ENCODE measurements around the gene SPATS2L.

Gene SPATS2L

DNA sequence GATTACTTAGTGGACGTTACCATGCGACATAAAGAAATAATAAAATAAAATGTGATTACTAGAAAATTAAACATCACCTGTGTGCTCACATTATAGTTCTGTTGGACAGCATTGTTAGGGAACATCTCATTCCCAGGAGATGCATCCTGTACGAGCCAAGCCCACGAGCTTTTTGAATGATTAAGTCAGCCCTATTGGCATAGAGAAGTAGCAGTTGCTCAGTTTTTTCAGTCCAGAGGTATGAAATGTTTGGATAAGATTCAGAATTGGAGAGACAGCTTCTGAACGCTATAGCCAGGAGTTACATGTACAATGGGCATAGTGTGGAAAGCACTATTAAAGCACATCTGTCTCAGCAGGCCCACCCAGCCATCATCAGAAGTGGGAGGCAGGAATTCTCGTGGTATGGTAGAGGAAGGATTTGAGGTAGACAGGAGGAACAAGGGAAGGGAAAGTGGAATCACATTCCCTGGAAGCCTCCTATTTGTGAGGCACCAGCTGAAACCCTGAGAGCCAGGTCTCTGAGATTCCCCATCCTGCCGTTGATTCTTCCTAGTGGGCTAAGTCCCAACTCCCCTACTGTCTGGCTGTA, 8.6 kb downstream of the SPATS2L start:
- TF ChIP-seq CTCF (IDR thresholded peaks at IDR 0.05): no peak

DNA sequence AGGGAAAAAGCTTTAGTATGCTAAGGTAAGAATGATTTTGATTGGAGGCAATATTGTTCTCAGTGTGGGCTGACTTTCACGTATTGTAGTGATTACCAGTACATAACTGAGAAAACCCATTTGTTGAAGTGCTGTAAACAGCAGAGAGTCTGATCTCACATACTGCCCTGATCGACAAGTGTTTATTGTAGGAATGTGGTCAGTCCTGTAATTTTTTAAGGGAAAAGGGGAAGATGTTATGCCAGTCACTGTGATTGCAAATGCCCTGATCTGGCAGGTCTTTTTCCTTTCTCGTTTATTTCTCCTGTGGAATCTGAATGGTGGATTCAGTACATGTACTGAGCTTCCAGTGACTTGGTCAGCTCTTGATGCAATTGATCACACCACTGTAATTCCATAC, 11.5 kb downstream of the SPATS2L start:
- no peak for TF ChIP-seq CTCF (IDR thresholded peaks at IDR 0.05)

- no peak for TF ChIP-seq CTCF (IDR thresholded peaks at IDR 0.05)
Observed at GRCh38 chr2:200318940-200319435, 12.5 kb downstream of the SPATS2L start.

GRCh38 chr2:200319548-200320337, 13.2 kb downstream of the SPATS2L start:
- TF ChIP-seq CTCF (IDR thresholded peaks at IDR 0.05): no peak

DNA sequence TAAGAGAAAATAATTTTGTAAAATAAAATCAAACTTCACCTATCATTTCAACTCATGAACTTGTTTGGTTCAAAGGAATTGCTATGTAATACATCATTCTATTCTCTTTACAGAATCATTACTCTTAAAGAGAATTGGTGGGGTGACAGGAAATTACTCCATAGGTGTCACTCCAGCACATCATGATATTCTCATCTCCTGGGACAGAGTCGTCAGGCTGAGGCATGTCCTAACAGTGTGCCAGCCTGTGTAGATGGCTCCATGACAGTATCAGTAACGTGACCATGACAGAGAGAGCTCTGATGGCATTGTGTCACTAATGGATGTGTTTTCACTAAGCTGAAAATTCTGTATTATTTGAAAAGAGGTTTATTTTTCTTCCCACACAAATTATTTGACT, 13.9 kb downstream of the SPATS2L start:
- TF ChIP-seq CTCF (IDR thresholded peaks at IDR 0.05): no peak

DNA sequence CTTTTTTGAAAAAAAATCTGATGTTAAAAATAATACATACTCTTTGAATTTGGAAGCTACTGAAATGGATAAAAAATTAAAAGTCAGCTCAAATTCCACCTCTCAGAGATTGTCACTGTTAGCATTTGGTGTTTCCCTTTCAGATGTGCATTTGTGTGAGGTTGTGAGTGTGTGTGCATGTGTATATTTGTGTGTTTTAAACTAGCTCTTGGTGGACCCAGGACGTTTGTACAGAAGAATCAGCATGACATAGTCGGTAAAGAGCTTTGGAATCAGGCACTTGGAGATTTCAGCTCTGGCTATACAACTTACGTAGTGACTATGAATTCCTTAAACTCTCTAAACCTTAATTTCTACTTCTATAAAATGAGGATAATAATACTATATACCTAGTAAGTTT, 14.5 kb downstream of the SPATS2L start:
- TF ChIP-seq CTCF (IDR thresholded peaks at IDR 0.05): no peak

GRCh38 chr2:200321780-200322534, 15.5 kb downstream of the SPATS2L start:
- TF ChIP-seq CTCF (IDR thresholded peaks at IDR 0.05): no peak

Measured in LNCAP (cell line).